GM19467 (cell line): ENCODE data around the gene CDKAL1.
"Not testable (repeated sequence)": the region's sequence is repeated elsewhere in the genome, so short reads cannot be mapped to it uniquely, and the experiment has no call there.

Experiments used
- ATAC-seq: cut with Tn5 transposase; IDR thresholded peaks from one replicate; pipeline ENCODE4 v1.9.1; 2021; ENCODE audit warnings: mild to moderate bottlenecking, moderate library complexity; ENCODE audit not compliant: unreplicated experiment

Gene CDKAL1

GRCh38 chr6:20732896-20733295 is 198.6 kb downstream of the CDKAL1 start:
- ATAC-seq: no peak

- no peak for ATAC-seq
Observed at GRCh38 chr6:20737912-20738311, 203.7 kb downstream of the CDKAL1 start.

- no peak for ATAC-seq
Observed at GRCh38 chr6:20740088-20740487, 205.8 kb downstream of the CDKAL1 start.

- ATAC-seq: no peak
Observed at GRCh38 chr6:20740727-20741126, 206.5 kb downstream of the CDKAL1 start.

GRCh38 chr6:20741490-20741889 is 207.2 kb downstream of the CDKAL1 start:
- no peak for ATAC-seq

GRCh38 chr6:20744911-20745557 is 210.8 kb downstream of the CDKAL1 start:
- no peak for ATAC-seq

GRCh38 chr6:20746024-20746423 is 211.8 kb downstream of the CDKAL1 start:
- no peak for ATAC-seq

GRCh38 chr6:20746805-20747558 is 212.7 kb downstream of the CDKAL1 start:
- ATAC-seq: no peak

- ATAC-seq: no peak
Observed at GRCh38 chr6:20747991-20748390, 213.7 kb downstream of the CDKAL1 start.

GRCh38 chr6:20751293-20751935 is 217.2 kb downstream of the CDKAL1 start:
- no peak for ATAC-seq

GRCh38 chr6:20755631-20756030 is 221.4 kb downstream of the CDKAL1 start:
- ATAC-seq: no peak

- not testable (repeated sequence) for ATAC-seq
Observed at GRCh38 chr6:20756584-20757147, 222.4 kb downstream of the CDKAL1 start.

- ATAC-seq: no peak
Observed at GRCh38 chr6:20757761-20758160, 223.5 kb downstream of the CDKAL1 start.

- ATAC-seq: no peak
Observed at GRCh38 chr6:20763296-20763695, 229.0 kb downstream of the CDKAL1 start.

GRCh38 chr6:20769631-20770030 is 235.4 kb downstream of the CDKAL1 start:
- no peak for ATAC-seq

GRCh38 chr6:20770773-20771172 is 236.5 kb downstream of the CDKAL1 start:
- ATAC-seq: no peak

- ATAC-seq: no peak
Observed at GRCh38 chr6:20771409-20771808, 237.2 kb downstream of the CDKAL1 start.

- ATAC-seq: no peak
Observed at GRCh38 chr6:20773822-20774221, 239.6 kb downstream of the CDKAL1 start.

GRCh38 chr6:20775981-20776380 is 241.7 kb downstream of the CDKAL1 start:
- ATAC-seq: no peak

GRCh38 chr6:20777801-20778200 is 243.5 kb downstream of the CDKAL1 start:
- ATAC-seq: no peak

- ATAC-seq: no peak
Observed at GRCh38 chr6:20778459-20778858, 244.2 kb downstream of the CDKAL1 start.

- ATAC-seq: no peak
Observed at GRCh38 chr6:20778912-20779311, 244.7 kb downstream of the CDKAL1 start.
